Keratinocyte (primary cell): ENCODE measurements around the gene GIMAP6. TPM values are rescaled to one million over a fixed set of nuclear protein-coding genes. Genes with fewer than 3 reads are reported as not detected.
"Not testable (repeated sequence)": the region's sequence is repeated elsewhere in the genome, so short reads cannot be mapped to it uniquely, and the experiment has no call there.

Experiments
- DNase-seq: peaks from one replicate; pipeline ENCODE4 v3.0.0-alpha.2; 2011; ENCODE audit warnings: low read depth, missing footprints, low spot score
- FAIRE-seq: peaks from 2 replicates; lab custom pipeline; 2011; peaks lifted over from hg19 to GRCh38; lab: Jason Lieb, UNC
- H2AFZ ChIP-seq: 2 replicates; pipeline ENCODE4 v1.6.0; 2012; ENCODE audit warnings: low read length, control low read depth, inconsistent platforms; ENCODE audit not compliant: control insufficient read depth
- H3K27ac ChIP-seq: 2 replicates; pipeline ENCODE4 v1.5.1; 2011; ENCODE audit warnings: low read length; ENCODE audit not compliant: control insufficient read depth, insufficient read depth
- H3K27me3 ChIP-seq: 3 replicates; pipeline ENCODE4 v1.6.0; 2011; ENCODE audit warnings: low read length; ENCODE audit not compliant: control insufficient read depth, insufficient read depth; ENCODE audit errors: extremely low read depth
- H3K36me3 ChIP-seq, 2 experiments: 2 replicates in 1 of 2; 3 replicates in 1 of 2; pipeline ENCODE4 v1.5.1; 2011; ENCODE audit warnings: low read length in 2 of 2, mild to moderate bottlenecking in 1 of 2; ENCODE audit not compliant: control insufficient read depth in 2 of 2, insufficient read depth in 2 of 2; ENCODE audit errors: extremely low read depth in 1 of 2
- H3K4me1 ChIP-seq: 3 replicates; pipeline ENCODE4 v1.5.1; 2011; ENCODE audit warnings: low read length; ENCODE audit not compliant: control insufficient read depth, insufficient read depth; ENCODE audit errors: extremely low read depth
- H3K4me2 ChIP-seq: 3 replicates; pipeline ENCODE4 v1.6.0; 2011; ENCODE audit warnings: low read depth, low read length; ENCODE audit not compliant: control insufficient read depth, insufficient read depth; ENCODE audit errors: extremely low read depth
- H3K4me3 ChIP-seq, 3 experiments: fragments of 200-600 bp in 1 of 3; sonication (generic) in 1 of 3; 2 replicates in 2 of 3; 3 replicates in 1 of 3; pipeline ENCODE4 v1.5.1; 2011 to 2016; ENCODE audit warnings: low read length in 3 of 3, mild to moderate bottlenecking in 3 of 3, control low read depth in 2 of 3, inconsistent platforms in 1 of 3, low read depth in 1 of 3, mixed read lengths in 1 of 3, mixed run types in 1 of 3, moderate library complexity in 1 of 3; ENCODE audit not compliant: control insufficient read depth in 2 of 3, insufficient read depth in 2 of 3; ENCODE audit errors: extremely low read depth in 1 of 3
- H3K79me2 ChIP-seq: 2 replicates; pipeline ENCODE4 v1.6.0; 2012; ENCODE audit warnings: low read length; ENCODE audit not compliant: control insufficient read depth, insufficient read depth
- H3K9ac ChIP-seq: 3 replicates; pipeline ENCODE4 v1.6.0; 2011; ENCODE audit warnings: low read length; ENCODE audit not compliant: control insufficient read depth, insufficient read depth; ENCODE audit errors: extremely low read depth
- H3K9me1 ChIP-seq: 3 replicates; pipeline ENCODE4 v1.6.0; 2011; ENCODE audit warnings: low read length; ENCODE audit not compliant: control insufficient read depth, insufficient read depth; ENCODE audit errors: extremely low read depth
- H3K9me3 ChIP-seq: 2 replicates; pipeline ENCODE4 v1.5.1; 2012; ENCODE audit warnings: low read depth, low read length; ENCODE audit not compliant: control insufficient read depth
- H4K20me1 ChIP-seq: 3 replicates; pipeline ENCODE4 v1.6.0; 2011; ENCODE audit warnings: low read length; ENCODE audit not compliant: control insufficient read depth, insufficient read depth; ENCODE audit errors: extremely low read depth
- EZH2 ChIP-seq: IDR thresholded peaks from one replicate; pipeline ENCODE4 v1.6.1; 2012; ENCODE audit warnings: inconsistent platforms, mild to moderate bottlenecking, low read length, moderate library complexity
- dilution Hi-C: fragments of 300-500 bp; cut with MboI; formaldehyde crosslinking; loops from one replicate; pipeline ENCODE4 v1.7.0; 2020; ENCODE audit warnings: low sequenced_read_pairs; ENCODE audit not compliant: extremely low pct_ligation_motif_present
- polyA plus RNA-seq, 5 experiments: library from polyadenylated mRNA; depleted of rRNA in 3 of 5; stranded (reverse) in 3 of 5; stranded (forward) in 1 of 5; unstranded in 1 of 5; fragments of >200 nt; gene quantifications; 1 replicate in 1 of 5; 2 replicates in 3 of 5; 3 replicates in 1 of 5; pipeline versions ENCODE4 v1.2.1 to v1.2.3, GENCODE V29; 2011 to 2012; ENCODE audit warnings: missing spikeins in 2 of 5, low read depth in 1 of 5, low replicate concordance in 1 of 5
- TF ChIP-seq, protein P1 (sequence below), 3 experiments: IDR thresholded peaks in 1 of 3; conservative IDR thresholded peaks in 1 of 3; optimal IDR thresholded peaks in 1 of 3; 2 replicates in 2 of 3; 3 replicates in 1 of 3; pipeline versions ENCODE3 to v1.5.1; 2011; ENCODE audit warnings: low read length in 3 of 3, mild to moderate bottlenecking in 3 of 3, moderate library complexity in 2 of 3, control low read depth in 1 of 3, inconsistent platforms in 1 of 3; ENCODE audit not compliant: insufficient read depth in 2 of 3; ENCODE audit errors: extremely low read depth in 1 of 3

GIMAP6 gene
- polyA plus RNA-seq, 1 donor (not counting 4 experiments of a cell fraction or from before 2014, with no cell fraction given): 0.16 TPM

DNA sequence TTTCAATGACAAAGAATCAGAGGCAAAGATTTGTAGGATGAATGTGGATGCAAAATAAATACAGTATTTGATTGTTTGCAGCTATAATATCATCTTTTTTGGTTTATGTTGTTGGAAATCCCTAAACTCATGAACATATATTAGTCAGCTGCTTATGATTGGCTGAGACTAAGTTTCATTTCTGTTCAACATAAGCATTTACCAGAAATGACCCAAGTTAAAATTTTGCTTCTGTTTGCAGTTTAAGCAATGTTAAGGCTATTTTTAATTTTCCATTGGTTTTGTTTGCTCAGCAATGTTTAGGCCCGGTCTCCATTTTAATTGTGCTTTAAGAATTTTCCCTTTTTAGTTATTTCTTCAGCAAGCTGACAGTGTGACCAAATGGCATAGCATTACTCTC lies 22.0 kb downstream of the GIMAP6 start:
- no peaks in the 10 kb centered on the region for H3K36me3 ChIP-seq
- FAIRE-seq (no peak), DNase-seq (no peak)
- no peaks in the 10 kb centered on the region for H3K27me3 ChIP-seq
- H3K4me3 ChIP-seq: no peak overlapping the region
- H4K20me1 ChIP-seq: no peaks in the 10 kb centered on the region
- H3K9me3 ChIP-seq: no peaks in the 10 kb centered on the region
- H2AFZ ChIP-seq: no peak overlapping the region
- H3K9me1 ChIP-seq: no peaks in the 10 kb centered on the region
- no peaks in the 10 kb centered on the region for H3K4me1 ChIP-seq
- H3K9ac ChIP-seq: no peak overlapping the region
- dilution Hi-C loops: no loop called here
- H3K79me2 ChIP-seq: no peaks in the 10 kb centered on the region
- TF ChIP-seq, protein P1, sequence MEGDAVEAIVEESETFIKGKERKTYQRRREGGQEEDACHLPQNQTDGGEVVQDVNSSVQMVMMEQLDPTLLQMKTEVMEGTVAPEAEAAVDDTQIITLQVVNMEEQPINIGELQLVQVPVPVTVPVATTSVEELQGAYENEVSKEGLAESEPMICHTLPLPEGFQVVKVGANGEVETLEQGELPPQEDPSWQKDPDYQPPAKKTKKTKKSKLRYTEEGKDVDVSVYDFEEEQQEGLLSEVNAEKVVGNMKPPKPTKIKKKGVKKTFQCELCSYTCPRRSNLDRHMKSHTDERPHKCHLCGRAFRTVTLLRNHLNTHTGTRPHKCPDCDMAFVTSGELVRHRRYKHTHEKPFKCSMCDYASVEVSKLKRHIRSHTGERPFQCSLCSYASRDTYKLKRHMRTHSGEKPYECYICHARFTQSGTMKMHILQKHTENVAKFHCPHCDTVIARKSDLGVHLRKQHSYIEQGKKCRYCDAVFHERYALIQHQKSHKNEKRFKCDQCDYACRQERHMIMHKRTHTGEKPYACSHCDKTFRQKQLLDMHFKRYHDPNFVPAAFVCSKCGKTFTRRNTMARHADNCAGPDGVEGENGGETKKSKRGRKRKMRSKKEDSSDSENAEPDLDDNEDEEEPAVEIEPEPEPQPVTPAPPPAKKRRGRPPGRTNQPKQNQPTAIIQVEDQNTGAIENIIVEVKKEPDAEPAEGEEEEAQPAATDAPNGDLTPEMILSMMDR (optimal IDR thresholded peaks at IDR 0.05 in 1 of 3, IDR thresholded peaks at IDR 0.05 in 1 of 3, conservative IDR thresholded peaks at IDR 0.05 in 1 of 3; ENCODE audit: extremely low read depth in 1 of 3, insufficient read depth in 2 of 3, low read length in 3 of 3): no peak
- TF ChIP-seq EZH2: no peak
- H3K27ac ChIP-seq: no peak overlapping the region
- H3K4me2 ChIP-seq: no peak overlapping the region

DNA sequence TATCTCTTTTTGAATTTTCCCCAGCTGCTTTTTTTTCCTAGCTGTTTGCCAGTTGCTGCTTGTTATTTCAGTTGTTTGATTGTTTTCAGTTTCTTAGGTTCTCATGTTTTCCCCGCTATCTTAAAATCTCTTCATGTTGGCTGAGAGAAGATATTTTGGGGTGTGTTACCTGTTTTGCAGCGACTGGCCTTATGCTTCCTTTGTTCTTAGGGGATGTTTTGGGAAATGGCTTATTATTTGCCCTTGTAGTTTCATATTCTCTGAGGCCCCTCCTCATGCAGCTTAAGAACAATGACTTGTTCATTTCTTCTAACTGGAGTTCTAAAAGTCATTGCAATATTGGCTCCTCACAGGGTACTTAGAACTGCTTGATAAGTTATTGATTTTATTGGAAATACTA lies 28.6 kb downstream of the GIMAP6 start:
- H3K9ac ChIP-seq, H2AFZ ChIP-seq, H3K36me3 ChIP-seq, H3K79me2 ChIP-seq, DNase-seq, H3K27ac ChIP-seq, H4K20me1 ChIP-seq, FAIRE-seq, H3K27me3 ChIP-seq, H3K9me3 ChIP-seq, dilution Hi-C loops, H3K4me1 ChIP-seq, H3K4me3 ChIP-seq, H3K4me2 ChIP-seq, H3K9me1 ChIP-seq: not testable (repeated sequence)

GRCh38 chr7:150595361-150595760 lies 36.8 kb downstream of the GIMAP6 start:
- Histone ChIP-seq H2AFZ (no peak overlapping the region), H3K4me3 (no peak overlapping the region), H3K9me1 (no peaks in the 10 kb centered on the region), H3K9me3 (no peaks in the 10 kb centered on the region), H3K4me1 (no peaks in the 10 kb centered on the region), H3K27me3 (no peaks in the 10 kb centered on the region), H3K4me2 (no peak overlapping the region), H4K20me1 (no peaks in the 10 kb centered on the region), H3K79me2 (no peaks in the 10 kb centered on the region), H3K27ac (no peak overlapping the region), H3K36me3 (no peaks in the 10 kb centered on the region), H3K9ac (no peak overlapping the region)
- DNase-seq (no peak), FAIRE-seq (no peak)
- dilution Hi-C loops: no loop called here
- no peak for TF ChIP-seq EZH2
- TF ChIP-seq, protein P1 (optimal IDR thresholded peaks at IDR 0.05 in 1 of 3, IDR thresholded peaks at IDR 0.05 in 1 of 3, conservative IDR thresholded peaks at IDR 0.05 in 1 of 3; ENCODE audit: extremely low read depth in 1 of 3, insufficient read depth in 2 of 3, low read length in 3 of 3): no peak
